SK-N-SH treated with all-trans-retinoic acid at 6 μM for 48 hours (cell line): ENCODE measurements around the gene ZNF664.

ENCODE experiments used
- ARNTL ChIP-seq: fragments of 450-650 bp; formaldehyde crosslinking; IDR thresholded peaks from 2 replicates; pipeline ENCODE4 v1.5.0; 2020; ENCODE audit warnings: low read depth, mild to moderate bottlenecking, moderate library complexity, borderline replicate concordance
- BACH2 ChIP-seq: fragments of 250-450 bp; sonication (Bioruptor Pico); IDR thresholded peaks from 2 replicates; pipeline ENCODE4 v1.9.0; 2021; ENCODE audit warnings: mild to moderate bottlenecking, borderline replicate concordance
- CREB5 ChIP-seq: fragments of 250-450 bp; sonication (Bioruptor Pico); IDR thresholded peaks from 2 replicates; pipeline ENCODE4 v1.5.1; 2020; ENCODE audit warnings: low read depth, mild to moderate bottlenecking, moderate library complexity
- CSDC2 ChIP-seq: fragments of 250-450 bp; sonication (Bioruptor Pico); IDR thresholded peaks from 2 replicates; pipeline ENCODE4 v1.5.0; 2020; ENCODE audit warnings: mild to moderate bottlenecking, moderate library complexity
- PATZ1 ChIP-seq: fragments of 250-450 bp; sonication (Bioruptor Pico); IDR thresholded peaks from 2 replicates; pipeline ENCODE4 v1.8.0; 2020; ENCODE audit warnings: mild to moderate bottlenecking, moderate library complexity, borderline replicate concordance
- PPARA ChIP-seq: fragments of 250-450 bp; sonication (Bioruptor Pico); IDR thresholded peaks from 2 replicates; pipeline ENCODE4 v1.5.0; 2020; ENCODE audit warnings: mild to moderate bottlenecking, borderline replicate concordance
- ZFP3 ChIP-seq: fragments of 250-450 bp; sonication (Bioruptor Pico); IDR thresholded peaks from 2 replicates; pipeline ENCODE4 v1.5.0; 2020; ENCODE audit warnings: mild to moderate bottlenecking, moderate library complexity
- ZFP30 ChIP-seq: fragments of 450-650 bp; formaldehyde crosslinking; IDR thresholded peaks from 2 replicates; pipeline ENCODE4 v1.5.0; 2022; ENCODE audit warnings: mild to moderate bottlenecking, moderate library complexity
- ZNF565 ChIP-seq: fragments of 450-650 bp; formaldehyde crosslinking; conservative IDR thresholded peaks from 2 replicates; pipeline ENCODE4 v1.5.0; 2020; ENCODE audit warnings: low read depth, mild to moderate bottlenecking, moderate library complexity
- ZNF70 ChIP-seq: fragments of 450-650 bp; formaldehyde crosslinking; IDR thresholded peaks from 2 replicates; pipeline ENCODE4 v1.5.0; 2020; ENCODE audit warnings: mild to moderate bottlenecking, moderate library complexity

GRCh38 chr12:124057691-124058090, 84.7 kb downstream of the ZNF664 start:
- TF ChIP-seq CSDC2 = no peak
- TF ChIP-seq ZNF565 = no peak
- TF ChIP-seq ZFP3 = no peak
- no peak for TF ChIP-seq ZFP30 (CRISPR knock-in tag)
- no peak for TF ChIP-seq PATZ1 (CRISPR knock-in tag)
- TF ChIP-seq CREB5 = no peak
- no peak for TF ChIP-seq BACH2 (CRISPR knock-in tag)
- TF ChIP-seq ZNF70 (CRISPR knock-in tag) = no peak
- no peak for TF ChIP-seq ARNTL
- no peak for TF ChIP-seq PPARA (CRISPR knock-in tag)
